ENCODE results near the gene FAM181B. TPM values are rescaled to one million over a fixed set of nuclear protein-coding genes. Genes with fewer than 3 reads are reported as not detected.
A peak's percentile ranks its signal among the peaks of the same experiment; 100 is the strongest.

Gene FAM181B
- polyA plus RNA-seq, 2 donors: 0.29 to 0.51 TPM

DNA sequence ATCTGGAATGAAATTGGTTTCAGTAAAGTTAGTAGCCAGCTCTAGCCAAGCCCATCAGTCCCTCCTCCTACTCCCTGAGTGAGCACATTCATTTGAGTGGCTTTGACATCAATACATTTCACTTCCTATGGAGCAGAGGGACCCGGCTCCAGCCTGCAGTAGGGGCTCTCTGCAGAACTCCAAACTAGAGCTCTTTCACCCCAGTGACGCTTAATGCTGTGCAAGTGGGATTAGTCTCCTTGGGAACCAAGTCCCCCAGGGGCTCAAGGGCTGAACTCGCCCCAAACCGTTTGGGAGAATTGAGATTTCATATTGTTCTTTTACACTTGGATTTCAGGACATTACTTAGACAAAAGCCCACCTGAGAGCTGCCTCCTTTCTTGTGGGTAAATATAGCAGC lies 4.4 kb upstream of the FAM181B start:
- no peaks in the 10 kb centered on the region for H3K9me3 ChIP-seq (ENCODE audit: control insufficient read depth in 2 of 2, insufficient read depth in 1 of 2, low read depth in 1 of 2, low read length in 1 of 2)
- peaks cover 0 to 5% of the 10 kb centered on the region in 2 donors for H3K27me3 ChIP-seq (ENCODE audit: control insufficient read depth in 1 of 2, insufficient read depth in 2 of 2, low read length in 2 of 2)
- H3K4me1 ChIP-seq (ENCODE audit: control insufficient read depth in 2 of 2, insufficient read depth in 2 of 2, low read length in 1 of 2): peaks cover 0 to 3% of the 10 kb centered on the region in 2 donors
- WGBS, 2 donors: 37 to 45% methylated on average over 4 of the region's 4 CpGs
- no peak overlapping the region for H3K4me3 ChIP-seq (ENCODE audit: low read depth in 1 of 2, low read length in 2 of 2)
- H3K27ac ChIP-seq (ENCODE audit: low read depth in 2 of 2, low read length in 1 of 2): no peak overlapping the region
- no peaks in the 10 kb centered on the region for H3K36me3 ChIP-seq (ENCODE audit: control insufficient read depth in 2 of 2, insufficient read depth in 2 of 2, low read length in 1 of 2)

- H3K9me3 ChIP-seq (ENCODE audit: control insufficient read depth in 2 of 2, insufficient read depth in 1 of 2, low read depth in 1 of 2, low read length in 1 of 2): no peaks in the 10 kb centered on the region
- 51 to 55% methylated on average over 9 of the region's 9 CpGs for WGBS, 2 donors
- H3K27ac ChIP-seq (ENCODE audit: low read depth in 2 of 2, low read length in 1 of 2): peak overlapping the region in 1 of 2 donors; percentile 5
- no peak overlapping the region for H3K4me3 ChIP-seq (ENCODE audit: low read depth in 1 of 2, low read length in 2 of 2)
- peaks cover 0 to 5% of the 10 kb centered on the region in 2 donors for H3K27me3 ChIP-seq (ENCODE audit: control insufficient read depth in 1 of 2, insufficient read depth in 2 of 2, low read length in 2 of 2)
- no peaks in the 10 kb centered on the region for H3K36me3 ChIP-seq (ENCODE audit: control insufficient read depth in 2 of 2, insufficient read depth in 2 of 2, low read length in 1 of 2)
- peaks cover 0 to 7% of the 10 kb centered on the region in 2 donors for H3K4me1 ChIP-seq (ENCODE audit: control insufficient read depth in 2 of 2, insufficient read depth in 2 of 2, low read length in 1 of 2)
These were observed 436 bp upstream of the FAM181B start for GRCh38 chr11:82734120-82734479.

DNA sequence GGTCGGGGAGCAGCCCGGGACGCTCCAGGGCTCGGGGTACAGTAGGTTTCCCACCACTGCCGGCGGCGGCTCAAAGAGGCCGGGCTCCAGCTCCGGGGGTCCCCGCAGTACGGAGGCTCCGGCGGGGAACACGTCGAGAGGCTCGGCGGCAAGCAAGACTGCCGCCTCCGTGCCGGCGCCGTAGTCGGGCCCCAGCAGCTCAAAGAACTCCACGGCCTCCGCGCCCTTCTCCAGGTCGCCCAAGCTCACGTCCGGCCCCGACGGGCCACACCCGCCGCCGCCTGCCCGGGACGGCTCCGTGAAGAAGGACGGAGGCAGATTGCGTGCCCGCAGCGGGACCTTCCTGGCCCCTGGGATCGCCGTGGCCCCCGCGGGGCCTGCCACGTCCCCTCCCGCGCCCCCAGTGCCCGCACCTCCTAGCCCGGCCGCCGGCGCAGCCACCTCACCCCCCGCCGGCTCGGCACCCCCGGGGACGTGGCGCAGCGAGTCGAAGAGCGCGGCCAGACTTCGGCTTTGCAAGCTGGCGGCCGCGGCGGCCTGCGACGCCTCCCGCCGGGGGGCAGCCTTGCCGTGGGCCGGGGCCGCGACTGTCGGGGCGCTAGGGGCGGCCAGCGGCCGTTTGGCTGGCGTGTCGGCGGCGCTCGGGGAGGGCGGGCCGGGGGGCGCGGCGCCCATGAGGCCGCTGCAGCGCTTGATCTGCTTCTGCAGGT lies 775 bp downstream of the FAM181B start:
- peaks cover 0 to 7% of the 10 kb centered on the region in 2 donors for H3K4me1 ChIP-seq (ENCODE audit: control insufficient read depth in 2 of 2, insufficient read depth in 2 of 2, low read length in 1 of 2)
- peaks cover 0 to 2% of the 10 kb centered on the region in 2 donors for H3K27me3 ChIP-seq (ENCODE audit: control insufficient read depth in 1 of 2, insufficient read depth in 2 of 2, low read length in 2 of 2)
- peak overlapping the region in 1 of 2 donors; percentile 45 for H3K27ac ChIP-seq (ENCODE audit: low read depth in 2 of 2, low read length in 1 of 2)
- no peaks in the 10 kb centered on the region for H3K36me3 ChIP-seq (ENCODE audit: control insufficient read depth in 2 of 2, insufficient read depth in 2 of 2, low read length in 1 of 2)
- WGBS, 2 donors: 1 to 2% methylated on average over 72 to 93 of the region's 93 CpGs
- peak overlapping the region; percentile 59 to 64 for H3K4me3 ChIP-seq (ENCODE audit: low read depth in 1 of 2, low read length in 2 of 2)
- no peaks in the 10 kb centered on the region for H3K9me3 ChIP-seq (ENCODE audit: control insufficient read depth in 2 of 2, insufficient read depth in 1 of 2, low read depth in 1 of 2, low read length in 1 of 2)

- Histone ChIP-seq H3K4me3 (ENCODE audit: low read depth in 1 of 2, low read length in 2 of 2) (peak overlapping the region; percentile 25 to 59), H3K27ac (ENCODE audit: low read depth in 2 of 2, low read length in 1 of 2) (no peak overlapping the region), H3K9me3 (ENCODE audit: control insufficient read depth in 2 of 2, insufficient read depth in 1 of 2, low read depth in 1 of 2, low read length in 1 of 2) (no peaks in the 10 kb centered on the region), H3K27me3 (ENCODE audit: control insufficient read depth in 1 of 2, insufficient read depth in 2 of 2, low read length in 2 of 2) (peaks cover 0 to 2% of the 10 kb centered on the region in 2 donors), H3K36me3 (ENCODE audit: control insufficient read depth in 2 of 2, insufficient read depth in 2 of 2, low read length in 1 of 2) (no peaks in the 10 kb centered on the region), H3K4me1 (ENCODE audit: control insufficient read depth in 2 of 2, insufficient read depth in 2 of 2, low read length in 1 of 2) (peaks cover 0 to 7% of the 10 kb centered on the region in 2 donors)
- 13 to 20% methylated on average over 32 to 37 of the region's 37 CpGs for WGBS, 2 donors
These were observed 1.3 kb downstream of the FAM181B start for GRCh38 chr11:82732348-82732733.

DNA sequence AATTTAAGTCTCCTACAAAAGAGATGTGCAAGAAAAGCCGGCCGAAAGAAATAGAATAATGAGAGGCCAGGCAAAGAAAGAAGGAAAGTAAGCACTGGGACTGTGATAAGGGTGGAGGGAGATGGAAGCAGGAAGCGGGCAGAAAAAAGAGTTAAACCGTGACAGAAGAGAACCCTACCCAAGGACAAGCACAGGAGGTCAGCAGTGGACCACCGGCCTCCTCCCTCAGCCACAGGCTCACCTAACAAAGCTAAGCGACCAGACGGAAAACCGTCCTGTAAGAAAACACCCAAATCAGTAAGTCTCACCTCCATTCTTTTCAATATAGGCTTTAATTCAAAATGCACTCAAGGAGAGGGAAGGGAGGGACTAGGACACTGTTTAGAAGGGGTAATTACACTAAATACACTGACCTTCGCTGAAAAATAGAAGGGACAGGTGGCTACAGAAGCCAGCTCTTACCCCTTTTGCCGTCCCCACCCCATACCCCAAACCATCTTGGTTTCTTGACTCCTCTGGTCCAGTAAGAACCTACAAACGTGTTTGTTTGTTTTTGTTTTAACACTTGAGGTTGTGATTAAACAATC lies 1.9 kb downstream of the FAM181B start:
- H3K4me1 ChIP-seq (ENCODE audit: control insufficient read depth in 2 of 2, insufficient read depth in 2 of 2, low read length in 1 of 2): peaks cover 0 to 7% of the 10 kb centered on the region in 2 donors
- H3K4me3 ChIP-seq (ENCODE audit: low read depth in 1 of 2, low read length in 2 of 2): no peak overlapping the region
- H3K27ac ChIP-seq (ENCODE audit: low read depth in 2 of 2, low read length in 1 of 2): no peak overlapping the region
- WGBS, 2 donors: 57 to 66% methylated on average over 11 of the region's 11 CpGs
- H3K9me3 ChIP-seq (ENCODE audit: control insufficient read depth in 2 of 2, insufficient read depth in 1 of 2, low read depth in 1 of 2, low read length in 1 of 2): no peaks in the 10 kb centered on the region
- H3K36me3 ChIP-seq (ENCODE audit: control insufficient read depth in 2 of 2, insufficient read depth in 2 of 2, low read length in 1 of 2): no peaks in the 10 kb centered on the region
- H3K27me3 ChIP-seq (ENCODE audit: control insufficient read depth in 1 of 2, insufficient read depth in 2 of 2, low read length in 2 of 2): peaks cover 0 to 2% of the 10 kb centered on the region in 2 donors

- H3K4me1 ChIP-seq (ENCODE audit: control insufficient read depth in 2 of 2, insufficient read depth in 2 of 2, low read length in 1 of 2): peaks cover 0 to 7% of the 10 kb centered on the region in 2 donors
- H3K4me3 ChIP-seq (ENCODE audit: low read depth in 1 of 2, low read length in 2 of 2): no peak overlapping the region
- H3K27ac ChIP-seq (ENCODE audit: low read depth in 2 of 2, low read length in 1 of 2): no peak overlapping the region
- H3K36me3 ChIP-seq (ENCODE audit: control insufficient read depth in 2 of 2, insufficient read depth in 2 of 2, low read length in 1 of 2): no peaks in the 10 kb centered on the region
- WGBS, 2 donors: 47 to 55% methylated on average over 5 of the region's 5 CpGs
- H3K9me3 ChIP-seq (ENCODE audit: control insufficient read depth in 2 of 2, insufficient read depth in 1 of 2, low read depth in 1 of 2, low read length in 1 of 2): no peaks in the 10 kb centered on the region
- H3K27me3 ChIP-seq (ENCODE audit: control insufficient read depth in 1 of 2, insufficient read depth in 2 of 2, low read length in 2 of 2): peaks cover 0 to 2% of the 10 kb centered on the region in 2 donors
These were observed 2.9 kb downstream of the FAM181B start for GRCh38 chr11:82730754-82731153.

DNA sequence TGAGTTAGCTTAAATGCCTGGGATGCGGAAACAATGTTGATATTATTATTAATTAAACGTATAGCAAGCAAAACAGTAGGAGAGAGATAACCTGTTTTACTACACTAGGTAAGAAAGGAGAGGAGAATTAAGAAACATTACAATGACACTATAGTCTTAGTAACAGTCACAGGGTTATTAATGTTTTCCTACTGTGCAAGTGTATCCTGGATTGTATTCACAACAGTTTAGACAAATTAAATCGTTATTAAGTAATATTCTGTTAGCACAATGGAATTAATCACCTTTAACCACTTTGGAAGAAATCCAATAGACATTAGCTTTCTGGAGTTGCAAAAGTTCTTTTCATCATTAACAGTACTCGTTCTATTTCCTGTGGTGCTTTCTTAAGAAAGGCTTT lies 3.4 kb downstream of the FAM181B start:
- no peaks in the 10 kb centered on the region for H3K9me3 ChIP-seq (ENCODE audit: control insufficient read depth in 2 of 2, insufficient read depth in 1 of 2, low read depth in 1 of 2, low read length in 1 of 2)
- no peak overlapping the region for H3K27ac ChIP-seq (ENCODE audit: low read depth in 2 of 2, low read length in 1 of 2)
- peaks cover 0 to 7% of the 10 kb centered on the region in 2 donors for H3K4me1 ChIP-seq (ENCODE audit: control insufficient read depth in 2 of 2, insufficient read depth in 2 of 2, low read length in 1 of 2)
- H3K36me3 ChIP-seq (ENCODE audit: control insufficient read depth in 2 of 2, insufficient read depth in 2 of 2, low read length in 1 of 2): no peaks in the 10 kb centered on the region
- H3K4me3 ChIP-seq (ENCODE audit: low read depth in 1 of 2, low read length in 2 of 2): no peak overlapping the region
- H3K27me3 ChIP-seq (ENCODE audit: control insufficient read depth in 1 of 2, insufficient read depth in 2 of 2, low read length in 2 of 2): peaks cover 0 to 2% of the 10 kb centered on the region in 2 donors
- WGBS, 2 donors: 53 to 56% methylated on average over 4 of the region's 4 CpGs

DNA sequence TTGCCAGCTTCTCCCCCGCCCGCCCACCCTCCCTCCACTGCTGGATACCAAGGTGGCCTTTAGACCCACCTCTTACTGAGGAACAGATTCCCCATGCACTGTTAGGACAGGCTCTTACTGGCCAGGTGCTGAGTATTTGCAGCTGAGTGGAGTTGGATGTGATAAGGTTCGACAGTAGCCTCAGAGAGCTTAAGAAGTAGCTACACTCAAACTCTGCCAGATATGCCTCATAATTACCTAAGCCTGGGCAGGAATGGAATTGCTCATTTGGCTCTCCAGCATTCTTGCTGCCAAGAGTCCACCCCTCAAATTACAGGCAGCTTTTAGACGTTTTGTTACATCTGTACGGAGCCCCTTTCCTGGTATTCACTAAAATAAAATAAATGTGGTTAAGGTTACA lies 9.6 kb downstream of the FAM181B start:
- no peaks in the 10 kb centered on the region for H3K9me3 ChIP-seq (ENCODE audit: control insufficient read depth in 2 of 2, insufficient read depth in 1 of 2, low read depth in 1 of 2, low read length in 1 of 2)
- H3K36me3 ChIP-seq (ENCODE audit: control insufficient read depth in 2 of 2, insufficient read depth in 2 of 2, low read length in 1 of 2): no peaks in the 10 kb centered on the region
- no peaks in the 10 kb centered on the region for H3K4me1 ChIP-seq (ENCODE audit: control insufficient read depth in 2 of 2, insufficient read depth in 2 of 2, low read length in 1 of 2)
- H3K27ac ChIP-seq (ENCODE audit: low read depth in 2 of 2, low read length in 1 of 2): no peak overlapping the region
- no peak overlapping the region for H3K4me3 ChIP-seq (ENCODE audit: low read depth in 1 of 2, low read length in 2 of 2)
- H3K27me3 ChIP-seq (ENCODE audit: control insufficient read depth in 1 of 2, insufficient read depth in 2 of 2, low read length in 2 of 2): no peaks in the 10 kb centered on the region
- whole genome bisulfite sequencing, 2 donors: 55 to 60% methylated on average over 5 of the region's 5 CpGs

DNA sequence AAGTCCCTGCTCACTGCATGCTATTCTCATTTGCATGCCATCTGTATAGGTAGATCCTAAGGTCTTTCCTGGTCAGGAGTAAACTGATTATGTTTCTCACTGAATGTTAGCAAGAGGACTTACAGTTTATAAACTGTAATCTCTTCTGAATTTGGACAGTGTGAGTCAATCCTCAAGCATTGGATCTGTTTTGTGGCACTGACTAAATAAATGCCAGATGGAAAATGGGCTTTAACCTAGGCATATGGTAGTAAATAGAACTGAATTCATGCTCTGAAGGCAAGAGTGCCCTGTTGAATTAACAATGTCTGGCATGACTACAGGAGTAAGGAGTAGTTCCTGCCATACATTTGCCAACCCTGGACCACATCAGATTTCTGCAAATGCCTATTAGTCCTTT lies 11.4 kb downstream of the FAM181B start:
- no peaks in the 10 kb centered on the region for H3K36me3 ChIP-seq (ENCODE audit: control insufficient read depth in 2 of 2, insufficient read depth in 2 of 2, low read length in 1 of 2)
- no peaks in the 10 kb centered on the region for H3K9me3 ChIP-seq (ENCODE audit: control insufficient read depth in 2 of 2, insufficient read depth in 1 of 2, low read depth in 1 of 2, low read length in 1 of 2)
- no peak overlapping the region for H3K27ac ChIP-seq (ENCODE audit: low read depth in 2 of 2, low read length in 1 of 2)
- H3K4me3 ChIP-seq (ENCODE audit: low read depth in 1 of 2, low read length in 2 of 2): no peak overlapping the region
- no peaks in the 10 kb centered on the region for H3K27me3 ChIP-seq (ENCODE audit: control insufficient read depth in 1 of 2, insufficient read depth in 2 of 2, low read length in 2 of 2)
- H3K4me1 ChIP-seq (ENCODE audit: control insufficient read depth in 2 of 2, insufficient read depth in 2 of 2, low read length in 1 of 2): no peaks in the 10 kb centered on the region

Measured in esophagus (tissue), 2 donors.